Measurements from ENCODE around the gene FOXP1. TPM values are rescaled to one million over a fixed set of nuclear protein-coding genes. Genes with fewer than 3 reads are reported as not detected.
"Not testable (repeated sequence)": the region's sequence is repeated elsewhere in the genome, so short reads cannot be mapped to it uniquely, and the experiment has no call there.

FOXP1 gene
- total and polyA plus RNA-seq, 2 donors (not counting 1 experiment from before 2014, with no cell fraction given): 70.3 to 101 TPM

DNA sequence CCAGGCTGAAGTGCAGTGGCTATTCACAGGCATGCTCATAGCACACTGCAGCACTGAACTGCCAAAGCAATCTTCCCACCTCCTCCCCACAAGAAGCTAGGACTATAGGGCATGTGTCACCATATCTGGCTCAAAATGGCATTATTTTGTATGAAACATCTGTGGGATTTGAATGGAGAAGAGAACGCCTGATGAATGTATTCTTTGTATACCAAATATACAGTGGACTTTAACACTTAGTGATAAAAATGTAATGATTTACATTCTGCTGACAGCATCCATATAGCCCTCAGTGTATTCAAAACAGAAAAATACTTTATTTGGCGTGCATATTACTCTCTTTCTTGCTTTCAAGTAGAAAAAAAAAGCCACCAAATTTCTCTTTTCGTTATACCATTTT is 257.8 kb downstream of the FOXP1 start:
- no peaks in the 10 kb centered on the region for H3K79me2 ChIP-seq (ENCODE audit: control insufficient read depth, insufficient read depth, low read length)
- TF ChIP-seq EZH2 (IDR thresholded peaks at IDR 0.05; ENCODE audit: low read length, missing control alignments): no peak
- TF ChIP-seq, protein P1, sequence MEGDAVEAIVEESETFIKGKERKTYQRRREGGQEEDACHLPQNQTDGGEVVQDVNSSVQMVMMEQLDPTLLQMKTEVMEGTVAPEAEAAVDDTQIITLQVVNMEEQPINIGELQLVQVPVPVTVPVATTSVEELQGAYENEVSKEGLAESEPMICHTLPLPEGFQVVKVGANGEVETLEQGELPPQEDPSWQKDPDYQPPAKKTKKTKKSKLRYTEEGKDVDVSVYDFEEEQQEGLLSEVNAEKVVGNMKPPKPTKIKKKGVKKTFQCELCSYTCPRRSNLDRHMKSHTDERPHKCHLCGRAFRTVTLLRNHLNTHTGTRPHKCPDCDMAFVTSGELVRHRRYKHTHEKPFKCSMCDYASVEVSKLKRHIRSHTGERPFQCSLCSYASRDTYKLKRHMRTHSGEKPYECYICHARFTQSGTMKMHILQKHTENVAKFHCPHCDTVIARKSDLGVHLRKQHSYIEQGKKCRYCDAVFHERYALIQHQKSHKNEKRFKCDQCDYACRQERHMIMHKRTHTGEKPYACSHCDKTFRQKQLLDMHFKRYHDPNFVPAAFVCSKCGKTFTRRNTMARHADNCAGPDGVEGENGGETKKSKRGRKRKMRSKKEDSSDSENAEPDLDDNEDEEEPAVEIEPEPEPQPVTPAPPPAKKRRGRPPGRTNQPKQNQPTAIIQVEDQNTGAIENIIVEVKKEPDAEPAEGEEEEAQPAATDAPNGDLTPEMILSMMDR (conservative IDR thresholded peaks at IDR 0.05 in 1 of 2, IDR thresholded peaks at IDR 0.05 in 1 of 2; ENCODE audit: low read depth in 1 of 2, low read length in 2 of 2): no peak

DNA sequence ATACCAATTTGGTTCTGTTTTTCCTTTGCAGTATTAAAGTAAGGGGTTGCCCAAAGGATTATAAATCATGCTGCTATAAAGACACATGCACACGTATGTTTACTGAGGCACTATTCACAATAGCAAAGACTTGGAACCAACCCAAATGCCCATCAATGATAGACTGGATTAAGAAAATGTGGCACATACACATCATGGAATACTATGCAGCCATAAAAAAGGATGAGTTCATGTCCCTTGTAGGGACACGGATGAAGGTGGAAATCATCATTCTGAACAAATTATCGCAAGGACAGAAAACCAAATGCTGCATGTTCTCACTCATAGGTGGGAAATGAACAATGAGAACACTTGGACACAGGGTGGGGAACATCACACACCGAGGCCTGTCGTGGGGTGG is 259.3 kb downstream of the FOXP1 start:
- not testable (repeated sequence) for H3K9ac ChIP-seq (ENCODE audit: insufficient read depth, low read length); H3K27me3 ChIP-seq (ENCODE audit: control insufficient read depth, insufficient read depth, low read length); H3K79me2 ChIP-seq (ENCODE audit: control insufficient read depth, insufficient read depth, low read length); H3K4me1 ChIP-seq (ENCODE audit: control insufficient read depth, extremely low read depth, insufficient read depth, low read length); H3K4me3 ChIP-seq (replicated peaks in 1 of 4; ENCODE audit: control extremely low read depth in 1 of 4, insufficient read depth in 1 of 4, low read depth in 3 of 4, low read length in 4 of 4); DNase-seq (ENCODE audit: low read depth in 2 of 2); H3K27ac ChIP-seq (ENCODE audit: insufficient read depth, low read length); H3K4me2 ChIP-seq (ENCODE audit: extremely low read depth, insufficient read depth, low read length); H2AFZ ChIP-seq (ENCODE audit: low read length); H4K20me1 ChIP-seq (ENCODE audit: control insufficient read depth, extremely low read depth, insufficient read depth, low read length); H3K36me3 ChIP-seq (ENCODE audit: control insufficient read depth, insufficient read depth, low read length); H3K9me3 ChIP-seq (ENCODE audit: control insufficient read depth, insufficient read depth, low read depth, low read length)

More for the DNA sequence above, 257.8 kb downstream of the FOXP1 start:
- DNase-seq (ENCODE audit: low read depth in 2 of 2): no peak
- Histone ChIP-seq H3K27me3 (ENCODE audit: control insufficient read depth, insufficient read depth, low read length) (no peaks in the 10 kb centered on the region), H3K9me3 (ENCODE audit: control insufficient read depth, insufficient read depth, low read depth, low read length) (no peaks in the 10 kb centered on the region), H3K9ac (ENCODE audit: insufficient read depth, low read length) (no peak overlapping the region), H3K4me2 (ENCODE audit: extremely low read depth, insufficient read depth, low read length) (no peak overlapping the region), H3K4me3 (replicated peaks in 1 of 4; ENCODE audit: control extremely low read depth in 1 of 4, insufficient read depth in 1 of 4, low read depth in 3 of 4, low read length in 4 of 4) (no peak overlapping the region), H3K36me3 (ENCODE audit: control insufficient read depth, insufficient read depth, low read length) (no peaks in the 10 kb centered on the region), H3K4me1 (ENCODE audit: control insufficient read depth, extremely low read depth, insufficient read depth, low read length) (no peaks in the 10 kb centered on the region), H2AFZ (ENCODE audit: low read length) (no peak overlapping the region), H4K20me1 (ENCODE audit: control insufficient read depth, extremely low read depth, insufficient read depth, low read length) (no peaks in the 10 kb centered on the region), H3K27ac (ENCODE audit: insufficient read depth, low read length) (no peak overlapping the region)

DNA sequence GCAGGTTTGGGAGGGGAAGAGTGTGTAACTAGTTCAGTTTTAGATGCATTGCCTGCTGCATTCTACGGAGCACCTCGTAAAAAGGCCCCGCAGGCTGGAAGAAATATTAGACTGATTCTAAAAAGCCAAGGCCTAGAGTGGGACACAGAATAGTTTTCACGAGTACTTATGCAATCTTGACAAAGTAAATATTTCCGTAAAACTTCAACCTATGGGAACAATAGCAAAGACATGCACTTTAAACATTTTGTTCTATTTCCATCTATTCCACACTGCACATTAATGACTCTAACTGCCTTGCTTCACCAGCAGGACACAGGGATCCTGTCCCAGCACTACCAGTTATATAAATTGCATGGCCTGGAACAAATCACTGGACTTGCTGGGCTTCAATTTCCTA is 260.0 kb downstream of the FOXP1 start:
- DNase-seq (ENCODE audit: low read depth in 2 of 2): no peak
- H3K4me3 ChIP-seq (replicated peaks in 1 of 4; ENCODE audit: control extremely low read depth in 1 of 4, insufficient read depth in 1 of 4, low read depth in 3 of 4, low read length in 4 of 4): no peak overlapping the region
- H3K27ac ChIP-seq (ENCODE audit: insufficient read depth, low read length): no peak overlapping the region
- H2AFZ ChIP-seq (ENCODE audit: low read length): no peak overlapping the region
- no peaks in the 10 kb centered on the region for H3K4me1 ChIP-seq (ENCODE audit: control insufficient read depth, extremely low read depth, insufficient read depth, low read length)
- H3K36me3 ChIP-seq (ENCODE audit: control insufficient read depth, insufficient read depth, low read length): no peaks in the 10 kb centered on the region
- no peak overlapping the region for H3K9ac ChIP-seq (ENCODE audit: insufficient read depth, low read length)
- no peaks in the 10 kb centered on the region for H3K27me3 ChIP-seq (ENCODE audit: control insufficient read depth, insufficient read depth, low read length)
- no peak overlapping the region for H3K4me2 ChIP-seq (ENCODE audit: extremely low read depth, insufficient read depth, low read length)
- no peaks in the 10 kb centered on the region for H3K9me3 ChIP-seq (ENCODE audit: control insufficient read depth, insufficient read depth, low read depth, low read length)
- TF ChIP-seq, protein P1 (conservative IDR thresholded peaks at IDR 0.05 in 1 of 2, IDR thresholded peaks at IDR 0.05 in 1 of 2; ENCODE audit: low read depth in 1 of 2, low read length in 2 of 2): no peak
- TF ChIP-seq EZH2 (IDR thresholded peaks at IDR 0.05; ENCODE audit: low read length, missing control alignments): no peak
- H4K20me1 ChIP-seq (ENCODE audit: control insufficient read depth, extremely low read depth, insufficient read depth, low read length): no peaks in the 10 kb centered on the region
- no peaks in the 10 kb centered on the region for H3K79me2 ChIP-seq (ENCODE audit: control insufficient read depth, insufficient read depth, low read length)

Data from fibroblast of lung (primary cell).